Measurements from ENCODE around the gene IPO8. TPM values are rescaled to one million over a fixed set of nuclear protein-coding genes. Genes with fewer than 3 reads are reported as not detected.

The IPO8 gene
- total RNA-seq, 1 donor from 2014 or later: 29.7 TPM

- no peak overlapping the region for H3K27ac Mint-ChIP-seq (ENCODE audit: unreplicated experiment)
- no peak for DNase-seq
- H3K4me3 Mint-ChIP-seq (ENCODE audit: unreplicated experiment): no peak overlapping the region
- H3K4me1 Mint-ChIP-seq (ENCODE audit: low read depth, unreplicated experiment): peaks cover 12% of the 10 kb centered on the region
- H3K9me3 Mint-ChIP-seq (ENCODE audit: unreplicated experiment): peaks cover 1% of the 10 kb centered on the region
- TF ChIP-seq CTCF (IDR thresholded peaks at IDR 0.05; ENCODE audit: partially characterized antibody, unreplicated experiment): no peak
- H3K27me3 Mint-ChIP-seq (ENCODE audit: unreplicated experiment): peaks cover 3% of the 10 kb centered on the region
- no peaks in the 10 kb centered on the region for H3K36me3 Mint-ChIP-seq (ENCODE audit: unreplicated experiment)
These were observed 3.2 kb downstream of the IPO8 start for GRCh38 chr12:30692470-30692869.

GRCh38 chr12:30691122-30691879 lies 4.4 kb downstream of the IPO8 start:
- Mint-ChIP-seq H3K4me1 (ENCODE audit: low read depth, unreplicated experiment) (peaks cover 12% of the 10 kb centered on the region), H3K4me3 (ENCODE audit: unreplicated experiment) (no peak overlapping the region), H3K9me3 (ENCODE audit: unreplicated experiment) (peaks cover 1% of the 10 kb centered on the region), H3K27ac (ENCODE audit: unreplicated experiment) (peak overlapping the region; percentile 43), H3K27me3 (ENCODE audit: unreplicated experiment) (peaks cover 3% of the 10 kb centered on the region), H3K36me3 (ENCODE audit: unreplicated experiment) (no peaks in the 10 kb centered on the region)
- DNase-seq: no peak
- no peak for TF ChIP-seq CTCF (IDR thresholded peaks at IDR 0.05; ENCODE audit: partially characterized antibody, unreplicated experiment)

GRCh38 chr12:30687265-30687986 lies 8.2 kb downstream of the IPO8 start:
- no peak for DNase-seq
- H3K27me3 Mint-ChIP-seq (ENCODE audit: unreplicated experiment): no peaks in the 10 kb centered on the region
- H3K27ac Mint-ChIP-seq (ENCODE audit: unreplicated experiment): no peak overlapping the region
- peaks cover 4% of the 10 kb centered on the region for H3K4me1 Mint-ChIP-seq (ENCODE audit: low read depth, unreplicated experiment)
- no peaks in the 10 kb centered on the region for H3K36me3 Mint-ChIP-seq (ENCODE audit: unreplicated experiment)
- H3K4me3 Mint-ChIP-seq (ENCODE audit: unreplicated experiment): no peak overlapping the region
- H3K9me3 Mint-ChIP-seq (ENCODE audit: unreplicated experiment): no peaks in the 10 kb centered on the region
- TF ChIP-seq CTCF (IDR thresholded peaks at IDR 0.05; ENCODE audit: partially characterized antibody, unreplicated experiment): no peak

- Mint-ChIP-seq H3K4me1 (ENCODE audit: low read depth, unreplicated experiment) (no peaks in the 10 kb centered on the region), H3K4me3 (ENCODE audit: unreplicated experiment) (no peak overlapping the region), H3K27me3 (ENCODE audit: unreplicated experiment) (peaks cover 2% of the 10 kb centered on the region), H3K9me3 (ENCODE audit: unreplicated experiment) (no peaks in the 10 kb centered on the region), H3K36me3 (ENCODE audit: unreplicated experiment) (no peaks in the 10 kb centered on the region), H3K27ac (ENCODE audit: unreplicated experiment) (no peak overlapping the region)
- DNase-seq: no peak
- TF ChIP-seq CTCF (IDR thresholded peaks at IDR 0.05; ENCODE audit: partially characterized antibody, unreplicated experiment): no peak
These were observed 16.4 kb downstream of the IPO8 start for GRCh38 chr12:30679241-30679640.

- Mint-ChIP-seq H3K9me3 (ENCODE audit: unreplicated experiment) (no peaks in the 10 kb centered on the region), H3K36me3 (ENCODE audit: unreplicated experiment) (no peaks in the 10 kb centered on the region), H3K4me1 (ENCODE audit: low read depth, unreplicated experiment) (no peaks in the 10 kb centered on the region), H3K27me3 (ENCODE audit: unreplicated experiment) (peaks cover 2% of the 10 kb centered on the region), H3K4me3 (ENCODE audit: unreplicated experiment) (no peak overlapping the region), H3K27ac (ENCODE audit: unreplicated experiment) (no peak overlapping the region)
- TF ChIP-seq CTCF (IDR thresholded peaks at IDR 0.05; ENCODE audit: partially characterized antibody, unreplicated experiment): no peak
- no peak for DNase-seq
These were observed 17.4 kb downstream of the IPO8 start for GRCh38 chr12:30678221-30678620.
